ENCODE results near the gene NRG4. TPM values are rescaled to one million over a fixed set of nuclear protein-coding genes. Genes with fewer than 3 reads are reported as not detected.

Gene NRG4
- total RNA-seq, 2 donors from 2014 or later, result 0.51 to 0.95 TPM

DNA sequence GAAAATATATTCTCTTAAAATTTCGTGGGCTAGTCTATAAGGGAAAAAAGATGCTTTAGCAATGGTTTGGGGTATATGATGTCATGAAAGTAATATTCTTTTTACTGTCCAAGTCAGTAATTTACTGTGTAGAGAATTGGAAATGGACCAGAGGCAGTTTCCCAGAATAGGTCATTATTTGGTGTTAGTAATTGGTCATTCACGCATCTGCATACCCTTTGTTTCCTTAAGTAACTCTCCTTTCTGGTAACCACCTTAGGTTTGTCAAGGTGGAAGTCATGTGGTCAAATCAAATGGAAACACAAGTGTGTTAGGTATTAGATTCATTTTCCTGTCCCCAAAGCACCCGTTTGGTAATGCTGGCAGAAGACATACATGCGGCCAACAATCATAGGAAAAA is 84.6 kb downstream of the NRG4 start:
- Histone ChIP-seq H3K9me3 (ENCODE audit: control insufficient read depth, low read length) (peaks cover 6% of the 10 kb centered on the region), H3K4me3 (ENCODE audit: low read length) (no peak overlapping the region), H3K27me3 (ENCODE audit: control insufficient read depth, insufficient read depth, low read length, poor library complexity, severe bottlenecking) (no peaks in the 10 kb centered on the region), H3K4me1 (ENCODE audit: control insufficient read depth, insufficient read depth, low read length) (peaks cover 6% of the 10 kb centered on the region), H3K36me3 (ENCODE audit: control insufficient read depth, insufficient read depth, low read length) (peaks cover 63% of the 10 kb centered on the region), H3K27ac (ENCODE audit: low read depth, low read length) (no peak overlapping the region), H3K9ac (ENCODE audit: extremely low read depth, low read length, poor library complexity, severe bottlenecking) (no peak overlapping the region)
- H3K4me3 Mint-ChIP-seq, result no peak overlapping the region
- TF ChIP-seq, protein P1, sequence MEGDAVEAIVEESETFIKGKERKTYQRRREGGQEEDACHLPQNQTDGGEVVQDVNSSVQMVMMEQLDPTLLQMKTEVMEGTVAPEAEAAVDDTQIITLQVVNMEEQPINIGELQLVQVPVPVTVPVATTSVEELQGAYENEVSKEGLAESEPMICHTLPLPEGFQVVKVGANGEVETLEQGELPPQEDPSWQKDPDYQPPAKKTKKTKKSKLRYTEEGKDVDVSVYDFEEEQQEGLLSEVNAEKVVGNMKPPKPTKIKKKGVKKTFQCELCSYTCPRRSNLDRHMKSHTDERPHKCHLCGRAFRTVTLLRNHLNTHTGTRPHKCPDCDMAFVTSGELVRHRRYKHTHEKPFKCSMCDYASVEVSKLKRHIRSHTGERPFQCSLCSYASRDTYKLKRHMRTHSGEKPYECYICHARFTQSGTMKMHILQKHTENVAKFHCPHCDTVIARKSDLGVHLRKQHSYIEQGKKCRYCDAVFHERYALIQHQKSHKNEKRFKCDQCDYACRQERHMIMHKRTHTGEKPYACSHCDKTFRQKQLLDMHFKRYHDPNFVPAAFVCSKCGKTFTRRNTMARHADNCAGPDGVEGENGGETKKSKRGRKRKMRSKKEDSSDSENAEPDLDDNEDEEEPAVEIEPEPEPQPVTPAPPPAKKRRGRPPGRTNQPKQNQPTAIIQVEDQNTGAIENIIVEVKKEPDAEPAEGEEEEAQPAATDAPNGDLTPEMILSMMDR (conservative IDR thresholded peaks at IDR 0.05), result no peak
- peaks cover 48% of the 10 kb centered on the region for H3K4me1 Mint-ChIP-seq
- peaks cover 35% of the 10 kb centered on the region for H3K36me3 Mint-ChIP-seq (ENCODE audit: low read depth)
- DNase-seq, result no peak
- H3K27ac Mint-ChIP-seq, result no peak overlapping the region
- no peaks in the 10 kb centered on the region for H3K9me3 Mint-ChIP-seq
- H3K27me3 Mint-ChIP-seq (ENCODE audit: insufficient read depth), result no peaks in the 10 kb centered on the region
- 90 to 100% methylated on average over 3 to 4 of the region's 4 CpGs for WGBS, 2 experiments (ENCODE audit: insufficient coverage in 1 of 2, insufficient read length in 1 of 2)

GRCh38 chr15:75926931-75927330 is 85.3 kb downstream of the NRG4 start:
- DNase-seq, result no peak
- WGBS, 2 experiments (ENCODE audit: insufficient coverage in 1 of 2, insufficient read length in 1 of 2), result 79 to 100% methylated on average over 3 of the region's 3 CpGs

DNA sequence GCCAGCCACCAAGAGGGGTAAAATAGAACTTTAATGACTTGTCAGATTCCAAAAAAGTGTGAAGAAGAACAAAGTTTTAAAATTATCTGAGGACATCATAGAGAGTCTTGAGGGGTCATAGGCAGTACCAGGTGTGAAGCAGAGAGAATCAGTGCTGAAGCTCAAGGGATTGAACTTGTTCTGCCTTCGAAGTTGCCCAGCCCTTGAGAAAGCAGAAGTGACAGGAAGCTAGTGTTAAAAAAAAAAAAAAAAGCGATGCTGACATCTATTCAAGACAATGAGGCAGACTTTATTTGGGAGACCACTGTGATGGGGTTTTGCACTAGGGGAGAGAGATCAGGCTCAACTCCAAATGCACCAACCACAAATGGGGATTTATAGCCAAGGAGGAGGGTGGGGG is 86.8 kb downstream of the NRG4 start:
- H3K36me3 ChIP-seq (ENCODE audit: control insufficient read depth, insufficient read depth, low read length), result peaks cover 57% of the 10 kb centered on the region
- H3K27ac ChIP-seq (ENCODE audit: low read depth, low read length), result no peak overlapping the region
- WGBS, 2 experiments (ENCODE audit: insufficient coverage in 1 of 2, insufficient read length in 1 of 2), result 97% methylated on average over 1 of the region's 2 CpGs; no CpG with 5 or more reads in 1 of the 2 experiments
- H3K9ac ChIP-seq (ENCODE audit: extremely low read depth, low read length, poor library complexity, severe bottlenecking), result no peak overlapping the region
- Mint-ChIP-seq H3K27me3 (ENCODE audit: insufficient read depth) (no peaks in the 10 kb centered on the region), H3K27ac (no peak overlapping the region), H3K9me3 (no peaks in the 10 kb centered on the region), H3K4me3 (no peak overlapping the region), H3K36me3 (ENCODE audit: low read depth) (peaks cover 27% of the 10 kb centered on the region), H3K4me1 (peaks cover 48% of the 10 kb centered on the region)
- no peak for DNase-seq
- no peaks in the 10 kb centered on the region for H3K27me3 ChIP-seq (ENCODE audit: control insufficient read depth, insufficient read depth, low read length, poor library complexity, severe bottlenecking)
- H3K4me1 ChIP-seq (ENCODE audit: control insufficient read depth, insufficient read depth, low read length), result peaks cover 6% of the 10 kb centered on the region
- no peaks in the 10 kb centered on the region for H3K9me3 ChIP-seq (ENCODE audit: control insufficient read depth, low read length)
- TF ChIP-seq, protein P1 (conservative IDR thresholded peaks at IDR 0.05), result no peak
- no peak overlapping the region for H3K4me3 ChIP-seq (ENCODE audit: low read length)

More at GRCh38 chr15:75926931-75927330, 85.3 kb downstream of the NRG4 start:
- no peak overlapping the region for H3K27ac ChIP-seq (ENCODE audit: low read depth, low read length)
- no peak overlapping the region for H3K9ac ChIP-seq (ENCODE audit: extremely low read depth, low read length, poor library complexity, severe bottlenecking)
- Mint-ChIP-seq H3K4me1 (peaks cover 48% of the 10 kb centered on the region), H3K36me3 (ENCODE audit: low read depth) (peaks cover 37% of the 10 kb centered on the region), H3K27me3 (ENCODE audit: insufficient read depth) (no peaks in the 10 kb centered on the region), H3K4me3 (no peak overlapping the region), H3K9me3 (no peaks in the 10 kb centered on the region), H3K27ac (no peak overlapping the region)
- TF ChIP-seq, protein P1 (conservative IDR thresholded peaks at IDR 0.05), result no peak
- no peaks in the 10 kb centered on the region for H3K27me3 ChIP-seq (ENCODE audit: control insufficient read depth, insufficient read depth, low read length, poor library complexity, severe bottlenecking)
- peaks cover 6% of the 10 kb centered on the region for H3K4me1 ChIP-seq (ENCODE audit: control insufficient read depth, insufficient read depth, low read length)
- H3K9me3 ChIP-seq (ENCODE audit: control insufficient read depth, low read length), result peaks cover 6% of the 10 kb centered on the region
- no peak overlapping the region for H3K4me3 ChIP-seq (ENCODE audit: low read length)
- H3K36me3 ChIP-seq (ENCODE audit: control insufficient read depth, insufficient read depth, low read length), result peaks cover 63% of the 10 kb centered on the region

All from endodermal cell (in vitro differentiated cells).